Lung (tissue), 12 donors: ENCODE data around the gene ZNF662. TPM values are rescaled to one million over a fixed set of nuclear protein-coding genes. Genes with fewer than 3 reads are reported as not detected.

Experiments
- ATAC-seq: fragments of 200-7000 bp; cut with Tn5 transposase; one replicate; pipeline ENCODE4 v1.9.1; 2020; ENCODE audit warnings: moderate number of reproducible peaks; ENCODE audit not compliant: insufficient read depth, low FRiP score
- DNase-seq, 3 donors: peaks; one replicate each; pipeline ENCODE4 v3.0.0-alpha.2; 2013 to 2017
- H3K27ac ChIP-seq, 2 donors: one replicate each; pipeline ENCODE4 v1.5.1; 2013; ENCODE audit warnings: mild to moderate bottlenecking in 2 of 2, moderate library complexity in 2 of 2, control low read depth in 1 of 2, inconsistent platforms in 1 of 2, low read depth in 1 of 2, low read length in 1 of 2
- H3K27me3 ChIP-seq, 3 donors: one replicate each; pipeline ENCODE4 v1.5.1; 2013; ENCODE audit warnings: low read length in 2 of 3; ENCODE audit not compliant: control insufficient read depth in 3 of 3, insufficient read depth in 3 of 3
- H3K36me3 ChIP-seq, 4 donors: one replicate each; pipeline ENCODE4 v1.5.1; 2013; ENCODE audit warnings: low read length in 4 of 4, mild to moderate bottlenecking in 1 of 4, moderate library complexity in 1 of 4; ENCODE audit not compliant: control insufficient read depth in 4 of 4, insufficient read depth in 4 of 4
- H3K4me1 ChIP-seq, 5 donors: one replicate each; pipeline ENCODE4 v1.5.1; 2013; ENCODE audit warnings: low read length in 5 of 5, mild to moderate bottlenecking in 2 of 5, moderate library complexity in 1 of 5; ENCODE audit not compliant: control insufficient read depth in 5 of 5, insufficient read depth in 5 of 5
- H3K4me3 ChIP-seq: one replicate; pipeline ENCODE4 v1.5.1; 2013; ENCODE audit warnings: mild to moderate bottlenecking, control low read depth, moderate library complexity
- H3K9ac ChIP-seq, 2 donors: one replicate each; pipeline ENCODE4 v1.5.1; 2013; ENCODE audit warnings: low read length in 2 of 2, control low read depth in 1 of 2; ENCODE audit not compliant: insufficient read depth in 1 of 2
- H3K9me3 ChIP-seq, 4 donors: one replicate each; pipeline ENCODE4 v1.5.1; 2013; ENCODE audit warnings: low read length in 3 of 4, mild to moderate bottlenecking in 1 of 4, moderate library complexity in 1 of 4; ENCODE audit not compliant: control insufficient read depth in 4 of 4, insufficient read depth in 3 of 4
- WGBS, 2 donors: extraction: QIAGEN DNeasy Blood & Tissue Kit; methylation state at CpG; one replicate each; pipeline ENCODE4 v1.1.7; 2013; 5-methylcytosine and 5-hydroxymethylcytosine counted together
- polyA plus RNA-seq, 2 donors: library from polyadenylated mRNA; stranded (reverse); fragments of 200-250 nt; gene quantifications; one replicate each; pipeline ENCODE4 v1.2.1, GENCODE V29; 2013
- total RNA-seq, 2 donors: library from RNA; depleted of rRNA in 1 of 2; stranded (reverse); fragments of >200 nt in 1 of 2; gene quantifications; one replicate each; pipeline ENCODE4 v1.2.1, GENCODE V29; 2014 to 2021
- TF ChIP-seq, protein P1 (sequence below): IDR thresholded peaks from 2 replicates; pipeline ENCODE4 v1.5.1; 2012; ENCODE audit warnings: mild to moderate bottlenecking; ENCODE audit errors: control extremely low read depth, extremely low read depth
- donor health status: control.
- donor health status: control.
- donor health status: Bipolar disorder and iron deficiency.
- donor health status: healthy.
- donor health status: DM: yes; HTN: yes; CAD: no.

Gene ZNF662
- total and polyA plus RNA-seq, 4 donors: 0.85 to 22.7 (median 6.4) TPM

DNA sequence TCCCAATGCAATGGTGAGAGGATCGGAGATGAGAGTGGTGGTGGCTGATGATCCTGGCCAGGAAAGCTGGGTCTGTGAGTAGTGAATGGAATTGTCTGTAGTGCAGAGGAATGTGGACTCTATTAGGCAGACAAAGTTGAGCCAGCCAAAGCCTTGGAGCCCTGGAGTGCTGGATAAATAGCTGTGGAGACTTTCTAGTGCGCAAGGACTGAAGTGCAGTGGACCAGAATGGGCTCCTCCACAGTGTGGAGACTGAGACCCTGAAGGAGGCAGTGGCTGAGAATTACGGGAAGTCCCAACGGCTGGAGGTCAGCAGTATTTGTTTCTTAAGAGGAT, 874 bp downstream of the ZNF662 start:
- Histone ChIP-seq H3K36me3 (peaks cover 14 to 26% (median 17%) of the 10 kb centered on the region in 4 donors), H3K27ac (no peak overlapping the region), H3K4me3 (peak overlapping the region; percentile 53), H3K9ac (peak overlapping the region; percentile 56 to 81), H3K27me3 (no peaks in the 10 kb centered on the region), H3K4me1 (peaks cover 3 to 14% (median 7%) of the 10 kb centered on the region in 5 donors), H3K9me3 (peaks cover 0 to 15% (median 7%) of the 10 kb centered on the region in 4 donors)
- 56 to 61% methylated on average over 4 of the region's 4 CpGs for WGBS, 2 donors
- TF ChIP-seq, protein P1, sequence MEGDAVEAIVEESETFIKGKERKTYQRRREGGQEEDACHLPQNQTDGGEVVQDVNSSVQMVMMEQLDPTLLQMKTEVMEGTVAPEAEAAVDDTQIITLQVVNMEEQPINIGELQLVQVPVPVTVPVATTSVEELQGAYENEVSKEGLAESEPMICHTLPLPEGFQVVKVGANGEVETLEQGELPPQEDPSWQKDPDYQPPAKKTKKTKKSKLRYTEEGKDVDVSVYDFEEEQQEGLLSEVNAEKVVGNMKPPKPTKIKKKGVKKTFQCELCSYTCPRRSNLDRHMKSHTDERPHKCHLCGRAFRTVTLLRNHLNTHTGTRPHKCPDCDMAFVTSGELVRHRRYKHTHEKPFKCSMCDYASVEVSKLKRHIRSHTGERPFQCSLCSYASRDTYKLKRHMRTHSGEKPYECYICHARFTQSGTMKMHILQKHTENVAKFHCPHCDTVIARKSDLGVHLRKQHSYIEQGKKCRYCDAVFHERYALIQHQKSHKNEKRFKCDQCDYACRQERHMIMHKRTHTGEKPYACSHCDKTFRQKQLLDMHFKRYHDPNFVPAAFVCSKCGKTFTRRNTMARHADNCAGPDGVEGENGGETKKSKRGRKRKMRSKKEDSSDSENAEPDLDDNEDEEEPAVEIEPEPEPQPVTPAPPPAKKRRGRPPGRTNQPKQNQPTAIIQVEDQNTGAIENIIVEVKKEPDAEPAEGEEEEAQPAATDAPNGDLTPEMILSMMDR: no peak
- DNase-seq: peak in 2 of 3 donors; percentile 19 to 37
- ATAC-seq: no peak

DNA sequence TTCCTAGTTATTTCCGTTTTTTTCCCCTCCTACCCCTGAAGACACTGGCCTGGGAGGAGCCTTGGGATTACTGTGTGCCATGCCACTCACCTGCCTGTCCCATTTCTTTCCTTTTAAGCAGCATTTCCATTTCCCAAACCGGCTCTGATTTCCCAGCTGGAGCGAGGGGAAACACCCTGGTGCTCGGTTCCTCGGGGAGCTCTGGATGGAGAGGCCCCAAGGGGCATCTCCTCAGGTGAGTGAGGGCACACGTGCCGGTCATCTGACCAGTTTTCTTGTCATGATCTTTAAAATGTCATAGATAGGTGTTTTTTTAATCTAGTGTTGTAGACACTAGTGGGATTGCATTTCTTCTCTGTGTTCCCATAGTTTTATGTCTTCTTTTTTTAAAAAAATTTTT, 2.7 kb downstream of the ZNF662 start:
- 95% methylated on average over 7 of the region's 7 CpGs for WGBS, 2 donors
- TF ChIP-seq, protein P1: no peak
- ATAC-seq: no peak

DNA sequence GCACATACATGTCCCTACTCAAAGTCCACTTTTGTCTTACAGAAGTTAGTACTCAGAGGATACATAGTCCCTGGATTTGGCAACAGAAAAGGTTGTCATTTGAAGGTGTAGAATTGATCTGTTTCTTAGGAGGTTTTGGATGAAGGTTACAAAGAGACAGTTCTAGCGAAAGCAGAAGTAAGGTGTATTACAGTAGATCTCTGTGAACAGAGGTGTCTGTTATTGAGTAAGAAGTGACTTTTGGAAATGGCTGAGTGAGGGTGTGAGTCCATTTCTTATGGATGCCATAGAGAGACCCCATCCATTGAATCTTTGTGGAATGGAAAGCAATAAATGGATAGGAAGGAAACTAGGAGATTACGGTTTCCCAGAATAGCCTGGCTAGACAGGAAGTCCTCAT, 5.6 kb downstream of the ZNF662 start:
- peaks cover 3 to 8% (median 7%) of the 10 kb centered on the region in 5 donors for H3K4me1 ChIP-seq
- ATAC-seq: no peak
- TF ChIP-seq, protein P1: no peak

More for the DNA sequence above, 2.7 kb downstream of the ZNF662 start:
- DNase-seq: no peak
- no peaks in the 10 kb centered on the region for H3K27me3 ChIP-seq
- peaks cover 6 to 19% (median 12%) of the 10 kb centered on the region in 4 donors for H3K9me3 ChIP-seq
- H3K4me1 ChIP-seq: peaks cover 3 to 14% (median 7%) of the 10 kb centered on the region in 5 donors
- H3K27ac ChIP-seq: no peak overlapping the region
- no peak overlapping the region for H3K4me3 ChIP-seq
- peaks cover 14 to 36% (median 26%) of the 10 kb centered on the region in 4 donors for H3K36me3 ChIP-seq
- no peak overlapping the region for H3K9ac ChIP-seq

More for the DNA sequence above, 5.6 kb downstream of the ZNF662 start:
- Histone ChIP-seq H3K9ac (no peak overlapping the region), H3K27me3 (no peaks in the 10 kb centered on the region), H3K9me3 (peaks cover 23 to 42% (median 25%) of the 10 kb centered on the region in 4 donors), H3K4me3 (no peak overlapping the region), H3K27ac (no peak overlapping the region), H3K36me3 (peaks cover 23 to 60% (median 46%) of the 10 kb centered on the region in 4 donors)
- WGBS, 2 donors: 94 to 97% methylated on average over 2 of the region's 2 CpGs
- no peak for DNase-seq
